H4 (cell line): ENCODE results near the gene TCF3. TPM values are rescaled to one million over a fixed set of nuclear protein-coding genes. Genes with fewer than 3 reads are reported as not detected.
"Not testable (repeated sequence)": the region's sequence is repeated elsewhere in the genome, so short reads cannot be mapped to it uniquely, and the experiment has no call there.

Experiments
- DNase-seq: peaks from one replicate; pipeline ENCODE4 v3.0.0-alpha.2; 2015; ENCODE audit warnings: low spot score
- total RNA-seq: library from RNA; depleted of rRNA; stranded (reverse); fragments of >200 nt; shearing (Covaris generic); gene quantifications from 2 replicates; pipeline ENCODE4 v1.2.3, GENCODE V29; 2014

TCF3 gene
- total RNA-seq, 1 experiment from 2014 or later: 37.4 TPM

- no peak for DNase-seq
These were observed 20.6 kb upstream of the TCF3 start for GRCh38 chr19:1672769-1673644.

- no peak for DNase-seq
These were observed 19.8 kb upstream of the TCF3 start for GRCh38 chr19:1672038-1672768.

- no peak for DNase-seq
These were observed 19.3 kb upstream of the TCF3 start for GRCh38 chr19:1671716-1672037.

DNA sequence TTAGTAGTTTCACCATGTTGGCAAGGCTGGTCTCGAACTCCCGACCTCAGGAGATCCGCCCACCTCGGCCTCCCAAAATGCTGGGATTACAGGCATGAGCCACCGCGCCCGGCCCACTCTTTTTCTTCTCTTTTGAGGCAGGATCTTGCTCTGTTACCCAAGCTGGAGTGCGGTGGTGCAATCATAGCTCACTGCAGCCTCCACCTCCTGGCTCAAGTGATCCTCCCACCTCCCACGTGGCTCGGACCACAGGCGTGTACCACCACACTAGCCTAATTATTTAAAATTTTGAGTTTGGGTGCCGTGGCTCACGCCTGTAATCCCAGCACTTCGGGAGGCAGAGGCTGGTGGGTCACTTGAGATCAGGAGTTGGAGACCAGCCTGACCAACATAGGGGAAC lies 18.3 kb upstream of the TCF3 start:
- DNase-seq: not testable (repeated sequence)

DNA sequence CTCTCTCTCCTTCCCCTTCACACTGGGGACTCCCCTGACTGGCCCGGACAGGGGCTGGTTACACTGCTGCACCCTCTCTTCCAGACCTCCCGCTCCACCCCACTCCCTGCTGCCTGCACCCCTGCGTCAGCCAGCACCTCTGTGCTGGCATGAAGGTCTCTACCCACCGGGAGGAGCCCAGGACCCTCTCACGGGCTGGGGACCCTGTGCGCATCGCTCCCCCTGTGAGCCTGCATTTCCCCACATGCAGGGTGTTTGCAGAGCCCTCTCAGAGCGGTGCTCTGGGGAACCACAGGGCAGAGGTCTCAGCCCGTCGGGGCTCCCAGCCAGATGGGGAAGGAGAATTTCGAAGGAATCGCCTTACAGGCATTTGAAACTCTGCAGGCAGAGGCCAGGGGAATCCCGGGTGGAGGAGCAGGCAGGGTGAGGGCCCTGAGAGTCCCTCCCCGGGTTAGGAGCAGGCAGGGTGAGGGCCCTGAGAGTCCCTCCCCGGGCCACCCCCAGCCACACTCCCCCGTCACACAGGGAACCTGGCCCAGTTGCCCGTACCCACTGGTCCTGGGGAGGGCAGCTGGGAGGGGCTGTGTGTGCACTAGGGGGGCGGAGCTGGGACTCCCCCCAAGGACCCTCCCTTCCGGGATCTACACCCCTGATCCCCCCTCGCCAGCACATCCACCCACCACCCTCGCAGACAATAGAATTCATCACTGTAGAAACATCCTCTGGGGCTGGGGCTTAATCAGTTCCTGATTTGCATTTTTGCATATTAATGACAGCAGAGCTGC lies 16.3 kb upstream of the TCF3 start:
- no peak for DNase-seq

DNA sequence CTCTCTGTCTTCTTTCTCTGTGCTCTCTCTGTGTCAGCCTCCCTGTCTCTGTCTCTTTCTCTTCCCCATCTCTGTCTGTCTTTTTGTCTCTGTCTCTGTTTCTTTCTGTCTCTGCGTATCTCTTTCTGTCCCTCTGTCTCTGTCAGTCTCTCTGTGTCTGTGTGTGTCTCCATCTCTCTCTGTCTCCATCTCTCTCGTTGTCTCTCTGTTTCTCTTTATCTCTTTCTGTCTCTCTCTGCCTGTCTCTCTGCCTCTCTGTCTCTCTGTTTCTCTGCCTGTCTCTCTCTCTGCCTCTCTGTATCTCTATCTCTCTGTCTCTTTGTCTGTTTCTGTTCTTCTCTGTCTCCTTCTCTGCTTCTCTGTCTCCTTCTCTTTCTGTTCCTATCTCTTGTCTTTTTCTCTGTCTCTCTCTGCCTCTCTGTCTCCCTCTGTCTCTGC lies 15.7 kb upstream of the TCF3 start:
- DNase-seq: no peak

- no peak for DNase-seq
These were observed 13.2 kb upstream of the TCF3 start for GRCh38 chr19:1665565-1666047.

DNA sequence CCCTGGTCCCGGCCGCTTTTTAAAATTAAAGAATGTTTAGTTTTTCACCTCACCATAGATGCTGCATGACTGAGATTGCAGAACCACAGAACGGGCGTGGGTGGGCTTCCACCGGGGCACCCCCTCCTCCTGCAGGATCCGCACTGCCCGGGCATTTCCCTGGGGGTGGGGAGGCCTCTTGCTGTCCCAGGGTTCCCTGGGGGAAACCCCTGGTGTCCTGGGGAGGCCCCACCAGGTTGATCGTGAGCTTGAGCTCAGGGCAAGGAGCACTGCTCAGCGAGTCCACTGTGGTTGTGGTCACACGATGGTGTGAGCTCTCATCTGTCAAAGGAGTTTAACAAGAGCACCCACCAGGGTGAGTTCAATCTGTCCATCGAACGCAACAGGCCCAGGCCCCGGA lies 11.4 kb upstream of the TCF3 start:
- DNase-seq: no peak

GRCh38 chr19:1663227-1663626 lies 10.8 kb upstream of the TCF3 start:
- DNase-seq: not testable (repeated sequence)

DNA sequence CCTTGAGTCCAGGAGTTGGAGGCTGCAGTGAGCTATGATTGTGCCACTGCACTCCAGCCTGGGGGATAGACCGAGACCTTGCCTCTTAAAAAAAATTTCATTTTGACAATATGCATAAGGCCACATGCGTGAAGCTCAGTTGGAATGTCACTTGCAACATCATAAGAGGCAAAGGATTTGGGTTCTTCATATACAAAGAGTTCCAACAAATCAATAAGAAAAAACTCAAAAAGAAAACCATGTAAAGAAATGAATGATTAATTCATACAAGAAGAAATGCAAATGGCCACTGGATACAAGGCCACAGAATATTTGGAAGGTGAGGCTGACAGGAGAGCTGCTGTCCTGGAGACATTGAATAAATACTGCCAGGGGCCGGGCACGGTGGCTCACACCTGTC lies 9.6 kb upstream of the TCF3 start:
- DNase-seq: no peak

DNA sequence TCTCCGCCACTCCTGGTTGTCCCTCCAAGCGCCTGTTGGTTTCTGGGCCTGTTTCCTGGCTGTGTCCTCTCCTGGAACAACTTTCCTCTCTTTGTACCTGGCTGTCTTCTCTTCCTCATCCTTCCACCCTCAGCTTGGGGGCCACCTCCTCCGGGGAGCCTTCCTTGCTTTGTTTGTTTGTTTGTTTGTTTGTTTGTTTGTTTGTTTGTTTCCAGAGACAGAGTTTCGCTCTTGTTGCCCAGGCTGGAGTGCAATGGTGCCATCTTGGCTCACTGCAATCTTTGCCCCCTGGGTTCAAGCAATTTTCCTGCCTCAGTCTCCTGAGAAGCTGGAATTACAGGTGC lies 6.6 kb upstream of the TCF3 start:
- no peak for DNase-seq

DNA sequence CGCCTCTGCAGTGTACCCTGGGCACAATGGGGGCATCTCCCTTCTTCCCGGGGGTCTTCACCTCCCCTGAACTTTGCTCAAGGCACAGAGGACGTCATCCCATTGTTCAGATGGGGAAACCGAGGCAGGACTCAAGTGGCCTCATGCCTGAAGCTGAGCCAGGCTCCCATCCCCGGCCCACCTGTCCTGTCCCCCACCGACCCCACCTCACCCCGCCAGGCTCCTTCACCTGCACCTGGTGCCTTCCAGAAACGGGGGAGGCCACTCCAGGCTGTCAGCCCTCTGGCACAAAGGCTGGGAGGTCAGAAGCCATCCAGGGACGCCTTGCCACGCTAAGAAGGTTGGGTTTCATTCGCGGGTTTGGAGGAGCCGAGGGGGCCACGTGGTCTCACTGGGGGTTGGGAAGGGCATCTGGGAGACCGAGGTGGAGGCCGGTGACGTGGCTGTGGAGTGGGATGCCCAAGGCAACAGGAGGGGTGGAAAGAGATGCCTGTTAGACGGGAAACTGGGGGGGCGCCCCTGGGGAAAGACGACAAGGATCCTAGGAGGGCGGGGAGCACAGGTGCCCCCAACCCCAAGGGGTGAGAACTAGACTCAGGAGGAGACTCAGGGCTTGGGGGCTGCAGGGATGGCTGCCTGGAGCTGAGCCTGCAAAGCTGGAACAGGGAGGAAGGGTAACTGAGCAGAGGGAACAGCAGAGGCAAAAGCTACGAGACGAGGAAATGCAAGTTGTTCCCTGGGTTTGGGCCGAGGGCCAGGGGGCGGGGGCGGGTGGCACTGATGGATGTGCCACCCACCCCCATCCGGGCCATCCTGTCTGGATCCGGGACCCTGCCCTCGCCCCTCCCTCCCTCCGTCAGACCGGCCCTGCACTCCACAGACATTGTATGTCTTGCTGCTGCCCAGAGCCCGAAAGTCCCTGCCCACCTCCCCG lies 6.0 kb upstream of the TCF3 start:
- DNase-seq: no peak

GRCh38 chr19:1657746-1658145 lies 5.3 kb upstream of the TCF3 start:
- no peak for DNase-seq

DNA sequence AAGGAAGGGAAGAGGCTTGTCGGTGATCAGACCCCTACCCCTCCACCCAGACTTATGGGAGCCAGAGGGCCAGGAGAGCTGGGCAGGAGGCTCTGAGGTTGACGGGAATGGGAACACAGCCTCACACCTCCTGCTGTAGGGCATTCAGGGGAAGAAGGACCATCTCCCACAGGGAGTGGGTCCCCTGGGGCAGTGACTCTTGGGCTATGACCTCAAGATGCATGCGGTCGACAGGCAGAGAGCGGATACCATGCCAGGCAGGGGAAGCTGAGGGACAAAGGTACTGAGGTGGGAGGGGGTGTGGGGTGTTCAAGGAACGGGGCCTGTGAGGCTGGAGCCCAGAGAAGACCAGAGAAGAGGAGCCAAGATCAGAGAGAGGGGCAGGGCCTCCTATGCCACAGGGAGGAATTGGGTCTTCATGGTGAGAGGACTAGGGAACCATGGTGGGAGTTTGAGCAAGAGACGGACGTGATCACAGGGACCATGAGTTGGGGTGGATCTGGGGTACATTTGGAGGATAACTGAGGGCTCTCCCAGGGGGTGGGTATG lies 4.6 kb upstream of the TCF3 start:
- DNase-seq: no peak

DNA sequence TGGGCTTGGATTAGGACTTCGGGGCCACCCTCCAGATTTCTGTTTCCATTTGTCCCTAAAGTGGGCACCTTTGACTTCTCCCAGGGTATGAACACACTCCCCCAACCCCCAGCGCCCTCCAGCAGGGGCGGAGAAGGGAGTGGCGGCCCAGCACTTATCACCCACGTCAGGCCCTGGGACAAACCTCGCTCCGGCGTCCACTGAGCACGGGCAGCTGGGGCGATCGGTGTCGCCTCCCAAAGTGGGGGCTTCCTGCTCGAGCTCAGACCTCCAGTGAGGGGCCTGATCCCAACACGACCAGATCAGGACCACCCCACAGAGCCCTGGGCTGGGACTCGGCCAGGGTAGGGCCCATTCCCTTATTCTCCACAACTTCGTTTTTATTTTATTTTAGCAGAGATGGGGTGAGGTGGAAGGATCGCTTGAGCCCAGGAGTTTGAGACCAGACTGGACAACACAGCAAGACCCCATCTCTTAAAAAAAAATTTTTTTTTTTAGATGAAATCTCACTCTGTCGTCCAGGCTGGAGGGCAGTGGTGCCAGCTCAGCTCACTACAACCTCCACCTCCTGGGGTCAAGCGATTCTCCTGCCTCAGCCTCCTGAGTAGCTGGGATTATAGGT lies 3.7 kb upstream of the TCF3 start:
- no peak for DNase-seq

DNA sequence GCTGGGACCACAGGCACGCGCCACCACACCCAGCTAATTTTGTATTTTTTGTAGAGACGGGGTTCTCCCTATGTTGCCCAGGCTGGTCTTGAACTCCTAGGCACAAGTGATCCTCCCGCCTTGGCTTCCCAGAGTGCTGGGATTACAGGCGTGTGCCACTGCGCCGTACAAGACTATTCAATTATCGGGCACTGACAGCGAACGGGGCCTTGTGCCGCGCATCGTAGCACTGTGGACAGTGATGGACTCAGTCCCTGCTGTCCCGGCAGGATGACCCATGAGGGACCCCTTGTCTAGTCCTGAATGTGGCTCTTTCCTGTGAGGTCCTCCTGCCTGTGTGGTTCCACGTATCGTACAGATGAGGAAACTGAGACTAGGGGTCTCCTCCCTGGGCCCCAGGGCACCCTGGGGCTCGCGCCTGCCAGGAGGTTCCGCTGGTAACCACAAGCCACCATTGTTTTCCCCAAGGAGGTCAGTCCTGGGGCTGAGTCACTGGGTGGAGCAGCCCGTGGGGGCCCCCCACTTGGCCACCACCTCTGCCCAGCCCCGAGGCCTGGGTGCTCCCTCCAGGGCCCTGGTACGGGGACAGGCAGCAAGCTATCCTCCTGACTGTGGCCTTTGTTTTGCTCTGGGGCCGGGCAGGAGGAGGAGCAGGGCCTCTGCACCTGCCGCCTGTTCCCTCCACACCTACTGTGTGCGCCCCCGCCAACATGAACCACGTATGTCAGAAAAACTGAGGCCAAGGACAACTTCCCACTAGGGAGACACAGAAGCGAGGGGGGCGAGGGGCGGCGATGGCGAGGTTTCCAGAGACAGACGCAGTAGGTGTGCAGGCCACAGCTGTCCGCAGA lies 2.9 kb upstream of the TCF3 start:
- no peak for DNase-seq

DNA sequence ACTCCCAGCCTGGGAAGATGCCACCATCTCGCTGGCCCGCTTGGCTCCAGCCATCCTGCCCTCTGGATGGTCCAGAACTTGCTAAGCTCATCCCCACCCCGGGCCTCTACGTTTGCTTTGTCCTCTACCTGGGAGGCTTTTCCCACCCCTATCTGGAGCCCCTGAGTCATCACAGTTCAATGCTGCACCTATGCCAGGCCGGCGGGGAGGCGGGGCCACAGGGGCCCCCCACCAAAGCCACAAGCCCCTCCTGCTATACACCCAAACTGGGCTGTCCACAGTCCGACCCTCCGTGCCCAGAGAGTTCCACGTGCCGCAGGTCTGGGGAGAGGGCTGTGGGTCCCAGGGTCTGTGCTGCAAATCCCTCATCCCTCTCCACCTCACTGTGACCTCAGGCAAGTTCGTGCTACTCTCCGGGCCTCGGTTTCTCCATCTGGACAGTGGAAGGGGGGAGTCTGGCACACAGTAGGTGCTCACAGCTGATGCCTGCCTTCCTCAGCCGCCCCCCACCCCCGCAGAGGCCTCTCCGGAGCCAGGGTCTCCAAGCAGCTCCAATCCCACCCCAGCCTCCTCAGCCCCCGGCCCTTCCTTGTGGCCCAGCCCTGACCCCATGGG lies 1.9 kb upstream of the TCF3 start:
- DNase-seq: no peak

DNA sequence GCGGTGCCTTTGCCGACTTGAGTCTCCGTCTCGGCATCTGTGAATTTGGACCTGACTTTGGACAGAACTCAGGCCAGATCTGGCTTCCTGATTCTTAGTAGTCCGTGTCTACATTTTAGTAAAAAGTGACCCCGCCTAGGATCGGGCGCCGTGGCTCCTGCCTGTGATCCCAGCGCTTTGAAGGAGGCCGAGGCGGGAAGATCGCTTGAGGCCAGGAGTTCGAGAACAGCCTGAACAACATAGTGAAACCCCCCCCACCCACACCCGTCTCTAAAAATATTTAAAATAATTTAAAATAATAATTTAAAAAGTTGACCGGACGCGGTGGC lies 849 bp upstream of the TCF3 start:
- no peak for DNase-seq

DNA sequence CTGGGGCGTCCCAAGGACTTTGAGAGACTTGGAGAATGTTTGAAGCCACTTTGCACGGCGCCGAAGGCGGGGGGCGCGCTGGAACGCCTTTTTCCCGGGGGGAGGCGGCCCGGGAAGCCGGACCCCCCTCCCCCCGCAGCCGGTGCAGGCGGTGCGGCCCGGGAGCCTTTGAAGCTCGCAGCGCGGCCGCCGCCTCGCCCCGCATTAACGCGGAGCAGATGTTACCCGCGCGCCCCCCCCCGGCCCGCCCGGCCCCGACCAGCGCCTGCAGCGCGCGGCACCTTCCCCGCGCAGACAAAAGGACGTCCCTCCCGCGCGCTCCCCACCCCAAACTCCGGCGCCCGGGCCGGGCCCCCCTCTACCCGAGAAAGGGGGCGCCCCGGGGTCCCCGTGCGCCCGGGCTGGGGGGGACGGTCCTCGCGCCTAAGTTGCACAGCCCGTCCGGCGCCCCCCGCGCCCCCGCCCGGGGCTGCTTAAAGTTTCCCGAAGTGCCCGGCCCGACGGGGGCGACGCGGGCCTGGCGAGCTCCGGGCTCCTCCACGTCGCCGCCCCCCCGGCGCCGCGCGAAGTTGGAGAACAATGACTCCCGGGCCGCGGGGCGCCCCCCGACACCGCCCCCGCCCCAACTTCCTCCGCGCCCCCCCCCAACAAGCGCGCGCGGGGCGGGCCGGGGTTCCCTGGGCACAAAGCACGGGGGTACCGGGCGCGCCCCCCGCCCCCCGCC lies 685 bp downstream of the TCF3 start:
- DNase-seq: no peak
